Colonic mucosa (tissue), 4 donors: Measurements from ENCODE around the gene SF3B1. TPM values are rescaled to one million over a fixed set of nuclear protein-coding genes. Genes with fewer than 3 reads are reported as not detected.
A peak's percentile ranks its signal among the peaks of the same experiment; 100 is the strongest.
"Not testable (repeated sequence)": the region's sequence is repeated elsewhere in the genome, so short reads cannot be mapped to it uniquely, and the experiment has no call there.

Source experiments
- DNase-seq: peaks from one replicate; pipeline ENCODE4 v3.0.0-alpha.2; 2020
- H3K27ac ChIP-seq: fragments of 200-600 bp; one replicate; pipeline ENCODE4 v1.8.0; 2021
- H3K27me3 ChIP-seq: fragments of 200-600 bp; one replicate; pipeline ENCODE4 v1.8.0; 2021
- H3K36me3 ChIP-seq: fragments of 200-600 bp; one replicate; pipeline ENCODE4 v1.8.0; 2021
- H3K4me1 ChIP-seq: fragments of 200-600 bp; one replicate; pipeline ENCODE4 v1.8.0; 2021; ENCODE audit warnings: mild to moderate bottlenecking
- H3K4me3 ChIP-seq: fragments of 200-600 bp; one replicate; pipeline ENCODE4 v1.8.0; 2021
- H3K9ac ChIP-seq, 2 donors: one replicate each; pipeline ENCODE4 v1.7.0; 2013; ENCODE audit warnings: control low read depth in 2 of 2, low read depth in 2 of 2, low read length in 2 of 2
- H3K9me3 ChIP-seq: fragments of 200-600 bp; one replicate; pipeline ENCODE4 v1.8.0; 2021
- CTCF ChIP-seq: fragments of 200-600 bp; IDR thresholded peaks from one replicate; pipeline ENCODE4 v1.8.0; 2022; ENCODE audit warnings: antibody characterized with exemption, mild to moderate bottlenecking
- intact Hi-C: fragments of 100-400 bp; cut with DNase I; formaldehyde crosslinking; loops from one replicate; pipeline ENCODE4 v1.14.1; 2022
- total RNA-seq, 2 donors: library from RNA; stranded (reverse); fragmentation: NEBNext Ultra II Directional in 1 of 2; extraction: Animal tissue kit (Norgen Biotek cat#: 25700) in 1 of 2; gene quantifications; one replicate each; pipeline ENCODE4 v1.2.1, GENCODE V29; 2021
- donor health status: healthy.
- donor health status: DM: no; HTN: no; CAD: no.
- donor health status: DM: no; HTN: no; CAD: no.

SF3B1 gene
- total RNA-seq, result 100 to 1,000 TPM; 186 to 242 TPM

- no peak for TF ChIP-seq CTCF
- Histone ChIP-seq H3K27ac (peak within 1 kb of the TSS; percentile 95), H3K9me3 (no peaks in the 10 kb centered on the region), H3K9ac (peak within 1 kb of the TSS; percentile 91 to 98), H3K27me3 (no peaks in the 10 kb centered on the region), H3K4me3 (peak within 1 kb of the TSS; percentile 79), H3K36me3 (no peaks in the 10 kb centered on the region), H3K4me1 (peaks cover 24% of the 10 kb centered on the region)
- intact Hi-C loops, result no loop called here
- DNase-seq, result peak; percentile 99
These were observed at the start of gene SF3B1 for GRCh38 chr2:197434541-197435513. Gene SF3B1, minus strand, starts transcription at chr2:197435028. Its CDS starts 29 bp downstream, at chr2:197434999.

GRCh38 chr2:197484248-197484647 is 49.4 kb upstream of the SF3B1 start:
- H3K9me3 ChIP-seq, intact Hi-C loops, H3K4me1 ChIP-seq, H3K27ac ChIP-seq, H3K27me3 ChIP-seq, H3K36me3 ChIP-seq, DNase-seq, H3K9ac ChIP-seq, H3K4me3 ChIP-seq: not testable (repeated sequence)

GRCh38 chr2:197480165-197481036 is 45.6 kb upstream of the SF3B1 start:
- Histone ChIP-seq H3K9ac (no peak overlapping the region), H3K27ac (no peak overlapping the region), H3K36me3 (no peaks in the 10 kb centered on the region), H3K9me3 (no peaks in the 10 kb centered on the region), H3K4me3 (no peak overlapping the region), H3K27me3 (no peaks in the 10 kb centered on the region), H3K4me1 (no peaks in the 10 kb centered on the region)
- DNase-seq, result no peak
- intact Hi-C loops, result no loop called here
- TF ChIP-seq CTCF, result no peak

- intact Hi-C loops, result no loop called here
- no peak overlapping the region for H3K4me3 ChIP-seq
- H3K4me1 ChIP-seq, result no peaks in the 10 kb centered on the region
- DNase-seq, result no peak
- H3K27me3 ChIP-seq, result no peaks in the 10 kb centered on the region
- H3K9me3 ChIP-seq, result no peaks in the 10 kb centered on the region
- peaks cover 3% of the 10 kb centered on the region for H3K36me3 ChIP-seq
- H3K9ac ChIP-seq, result no peak overlapping the region
- TF ChIP-seq CTCF, result no peak
- no peak overlapping the region for H3K27ac ChIP-seq
These were observed 43.0 kb upstream of the SF3B1 start for GRCh38 chr2:197477797-197478196.

GRCh38 chr2:197472166-197472565 is 37.3 kb upstream of the SF3B1 start:
- no peak for TF ChIP-seq CTCF
- Histone ChIP-seq H3K4me1 (no peaks in the 10 kb centered on the region), H3K4me3 (no peak overlapping the region), H3K36me3 (peaks cover 3% of the 10 kb centered on the region), H3K9ac (no peak overlapping the region), H3K27me3 (no peaks in the 10 kb centered on the region), H3K27ac (no peak overlapping the region), H3K9me3 (no peaks in the 10 kb centered on the region)
- DNase-seq, result no peak
- intact Hi-C loops, result no loop called here
